CD4-positive, alpha-beta memory T cell (primary cell): ENCODE measurements around the gene HINFP. TPM values are rescaled to one million over a fixed set of nuclear protein-coding genes. Genes with fewer than 3 reads are reported as not detected.
A peak's percentile ranks its signal among the peaks of the same experiment; 100 is the strongest.
"Not testable (repeated sequence)": the region's sequence is repeated elsewhere in the genome, so short reads cannot be mapped to it uniquely, and the experiment has no call there.

Source experiments
- CTCF ChIA-PET: fragments of 350-600 bp; sonication (Branson Sonifier 250); formaldehyde crosslinking; loops from one replicate; lab custom pipeline; 2021; ENCODE audit warnings: inconsistent platforms; ENCODE audit not compliant: partially characterized antibody; lab: Charles Lee
- POLR2A ChIA-PET: fragments of 350-600 bp; sonication (Branson Sonifier 250); formaldehyde crosslinking; loops from one replicate; lab custom pipeline; 2021; ENCODE audit not compliant: partially characterized antibody; lab: Charles Lee
- DNase-seq, 5 donors: peaks; one replicate each; pipeline versions ENCODE4 v3.0.0 to v3.0.0-alpha.2; 2020 to 2022; ENCODE audit warnings: mixed read lengths in 1 of 5
- H3K27ac ChIP-seq: one replicate; pipeline ENCODE4 v1.7.0; 2013; ENCODE audit warnings: low read depth, low read length
- H3K27me3 ChIP-seq: 2 replicates; pipeline ENCODE4 v1.7.0; 2013; ENCODE audit warnings: mild to moderate bottlenecking, low read length, moderate library complexity; ENCODE audit not compliant: insufficient read depth
- H3K36me3 ChIP-seq: 2 replicates; pipeline ENCODE4 v1.7.0; 2013; ENCODE audit warnings: mild to moderate bottlenecking, low read length, moderate library complexity; ENCODE audit not compliant: insufficient read depth
- H3K4me1 ChIP-seq: 2 replicates; pipeline ENCODE4 v1.7.0; 2013; ENCODE audit warnings: mild to moderate bottlenecking, low read length, moderate library complexity; ENCODE audit not compliant: insufficient read depth
- H3K4me3 ChIP-seq, 2 donors: one replicate each; pipeline ENCODE4 v1.7.0; 2013; ENCODE audit warnings: low read length in 2 of 2, mild to moderate bottlenecking in 1 of 2
- H3K9me3 ChIP-seq, 2 donors: one replicate each; pipeline ENCODE4 v1.7.0; 2013; ENCODE audit warnings: low read length in 2 of 2, control low read depth in 1 of 2; ENCODE audit not compliant: control insufficient read depth in 1 of 2
- H3K27ac Mint-ChIP-seq, 7 donors: one replicate each; pipeline ENCODE4 v1.8.0; 2020 to 2021; ENCODE audit warnings: mixed read lengths in 7 of 7, mild to moderate bottlenecking in 6 of 7, inconsistent platforms in 3 of 7, moderate library complexity in 3 of 7
- H3K27me3 Mint-ChIP-seq, 2 donors: one replicate each; pipeline ENCODE4 v1.8.0; 2020 to 2021; ENCODE audit warnings: mixed read lengths in 2 of 2
- H3K36me3 Mint-ChIP-seq, 2 donors: one replicate each; pipeline ENCODE4 v1.8.0; 2020 to 2021; ENCODE audit warnings: mixed read lengths in 2 of 2, inconsistent platforms in 1 of 2, mild to moderate bottlenecking in 1 of 2
- H3K4me1 Mint-ChIP-seq, 4 donors: one replicate each; pipeline ENCODE4 v1.8.0; 2020 to 2021; ENCODE audit warnings: mixed read lengths in 4 of 4, mild to moderate bottlenecking in 1 of 4
- H3K4me3 Mint-ChIP-seq, 8 donors: one replicate each; pipeline ENCODE4 v1.8.0; 2020 to 2021; ENCODE audit warnings: mixed read lengths in 8 of 8, mild to moderate bottlenecking in 7 of 8, moderate library complexity in 6 of 8, inconsistent platforms in 3 of 8
- H3K9me3 Mint-ChIP-seq, 8 donors: one replicate each; pipeline ENCODE4 v1.8.0; 2020 to 2021; ENCODE audit warnings: mixed read lengths in 8 of 8, mild to moderate bottlenecking in 5 of 8, inconsistent platforms in 3 of 8, moderate library complexity in 1 of 8
- intact Hi-C: fragments of 100-400 bp; cut with micrococcal nuclease; formaldehyde crosslinking; loops from one replicate; pipeline ENCODE4 v1.15.1; 2023
- polyA plus RNA-seq, 2 donors: library from polyadenylated mRNA; unstranded; fragments of 300-500 nt; fragmentation: Illumina TruSeq; gene quantifications; one replicate each; pipeline ENCODE4 v1.2.3, GENCODE V29; 2021
- total RNA-seq, 2 experiments: library from RNA; stranded (reverse); gene quantifications; one replicate each; pipeline ENCODE4 v1.2.3, GENCODE V29; 2021

Gene HINFP
- total and polyA plus RNA-seq, 4 experiments from 2014 or later = 9.3 to 75.3 (median 43.4) TPM

GRCh38 chr11:119139276-119139675 lies 17.9 kb downstream of the HINFP start:
- H3K27ac Mint-ChIP-seq, intact Hi-C loops, H3K4me3 ChIP-seq, H3K4me1 ChIP-seq, H3K27me3 ChIP-seq, H3K36me3 Mint-ChIP-seq, H3K4me1 Mint-ChIP-seq, H3K36me3 ChIP-seq, H3K9me3 Mint-ChIP-seq, H3K4me3 Mint-ChIP-seq, H3K27ac ChIP-seq, H3K9me3 ChIP-seq, DNase-seq: not testable (repeated sequence)
- peaks cover 12% of the 10 kb centered on the region in 2 donors for H3K27me3 Mint-ChIP-seq
- ChIA-PET POLR2A (interaction anchor here (0.8 kb wide), 1 partner anchor 44 kb away, joined by 3 read pairs; a partner anchor contains a TSS), CTCF (interaction anchor here (1.0 kb wide), 1 partner anchor 42 kb away, joined by 3 read pairs; no protein-coding TSS in a partner anchor)

GRCh38 chr11:119144825-119145486 lies 23.6 kb downstream of the HINFP start:
- H3K27ac Mint-ChIP-seq = no peak overlapping the region
- no peaks in the 10 kb centered on the region for H3K9me3 Mint-ChIP-seq
- DNase-seq = peak in 3 of 5 donors; percentile 12 to 48 (median 16)
- Histone ChIP-seq H3K36me3 (no peaks in the 10 kb centered on the region), H3K9me3 (no peaks in the 10 kb centered on the region), H3K27ac (no peak overlapping the region), H3K27me3 (peaks cover 13% of the 10 kb centered on the region), H3K4me1 (peaks cover 14% of the 10 kb centered on the region), H3K4me3 (no peak overlapping the region)
- H3K36me3 Mint-ChIP-seq = no peaks in the 10 kb centered on the region
- H3K4me1 Mint-ChIP-seq = peaks cover 2 to 15% (median 9%) of the 10 kb centered on the region in 4 donors
- ChIA-PET POLR2A (interaction anchor here (1.0 kb wide), 1 partner anchor 50 kb away, joined by 3 read pairs; a partner anchor contains a TSS), CTCF (interaction anchor here (0.9 to 2.1 kb wide), 4 partner anchors 11 to 139 kb away, joined by 3 to 5 read pairs (median 4); no protein-coding TSS in a partner anchor)
- H3K4me3 Mint-ChIP-seq = no peak overlapping the region
- intact Hi-C loops = loop anchor here (10.0 kb wide), 1 partner anchor 50 kb away; no protein-coding TSS in a partner anchor
- H3K27me3 Mint-ChIP-seq = peaks cover 16 to 32% of the 10 kb centered on the region in 2 donors

DNA sequence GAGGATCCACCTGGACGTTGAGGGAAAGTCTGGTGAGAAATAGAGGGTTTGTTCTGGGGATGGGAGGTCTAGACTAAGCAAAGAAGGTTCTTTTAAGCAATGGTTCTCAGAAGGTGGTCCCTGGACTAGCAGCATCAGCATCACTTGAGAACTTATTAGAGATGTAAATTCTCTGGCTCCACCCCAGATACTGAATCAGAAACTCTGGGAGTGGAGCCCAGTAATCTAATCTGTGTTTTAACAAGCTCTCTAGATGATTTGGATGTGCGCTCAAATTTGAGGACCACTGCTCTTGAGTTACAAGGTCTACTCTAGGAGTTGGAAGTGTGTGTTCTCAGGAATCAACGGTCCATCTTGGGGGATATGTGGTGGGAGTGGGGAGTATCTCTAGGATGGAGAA lies 24.2 kb downstream of the HINFP start:
- Mint-ChIP-seq H3K4me3 (no peak overlapping the region), H3K27me3 (peaks cover 16 to 32% of the 10 kb centered on the region in 2 donors)

DNA sequence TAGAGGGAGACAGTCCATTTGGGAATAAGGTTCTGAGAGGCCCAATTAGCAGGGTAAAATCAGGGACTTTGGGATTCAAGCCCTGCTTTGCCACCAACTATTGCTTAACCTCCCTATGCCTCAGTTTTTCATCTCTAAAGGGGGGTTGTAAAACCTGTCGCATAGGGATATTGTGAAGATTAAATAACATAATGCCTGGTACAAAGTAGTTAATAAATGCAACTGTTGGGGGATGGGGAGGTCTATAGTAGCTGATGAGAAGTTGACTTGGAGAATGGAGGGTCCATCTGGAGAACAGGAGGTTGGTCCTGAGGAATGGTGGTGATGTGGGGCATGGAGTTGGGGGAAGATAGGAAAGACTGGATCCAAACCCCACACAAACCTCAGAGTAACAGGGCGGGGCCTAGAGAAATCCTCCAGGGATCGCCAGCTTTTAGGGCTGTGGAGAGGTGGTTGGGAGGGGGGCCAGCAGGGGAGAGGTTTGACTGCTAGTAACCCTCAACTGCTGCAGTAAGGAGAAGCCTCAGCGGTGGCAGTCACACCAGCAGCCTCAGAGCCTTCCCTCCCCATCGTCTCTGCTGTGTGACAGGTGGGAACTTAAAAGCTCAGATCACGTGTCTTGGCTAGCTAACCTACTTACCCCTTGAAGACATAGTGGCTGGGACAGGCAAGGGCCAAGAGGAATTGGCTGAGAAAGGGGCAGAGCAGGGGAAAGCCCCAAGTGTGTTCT lies 26.4 kb downstream of the HINFP start:
- Histone ChIP-seq H3K27ac (no peak overlapping the region), H3K9me3 (no peaks in the 10 kb centered on the region), H3K36me3 (no peaks in the 10 kb centered on the region), H3K4me3 (no peak overlapping the region), H3K4me1 (peaks cover 14% of the 10 kb centered on the region), H3K27me3 (peaks cover 13% of the 10 kb centered on the region)
- POLR2A ChIA-PET = interaction anchor here (1.5 to 2.9 kb wide), 2 partner anchors 26 to 46 kb away, joined by 7 to 10 read pairs; partner anchors contain the start of genes DPAGT1 and HINFP
- peaks cover 15 to 32% of the 10 kb centered on the region in 2 donors for H3K27me3 Mint-ChIP-seq
- intact Hi-C loops = loop anchor here (2.0 to 10.0 kb wide), 2 partner anchors 47 to 53 kb away; a partner anchor contains a TSS
- no peaks in the 10 kb centered on the region for H3K9me3 Mint-ChIP-seq
- H3K36me3 Mint-ChIP-seq = no peaks in the 10 kb centered on the region
- CTCF ChIA-PET = interaction anchor here (0.9 kb wide), 1 partner anchor 21 kb away, joined by 3 read pairs; the partner anchor contains the start of gene NLRX1
- no peak for DNase-seq
- peak overlapping the region; percentile 53 to 85 (median 78) for H3K4me3 Mint-ChIP-seq
- H3K4me1 Mint-ChIP-seq = peaks cover 2 to 15% (median 9%) of the 10 kb centered on the region in 4 donors
- H3K27ac Mint-ChIP-seq = peak overlapping the region in 1 of 7 donors; percentile 33

More for the DNA sequence above, 24.2 kb downstream of the HINFP start:
- no peak for DNase-seq
- ChIA-PET POLR2A (no interaction called here), CTCF (interaction anchor here (0.7 to 1.5 kb wide), 5 partner anchors 9 to 139 kb away, joined by 3 to 4 read pairs (median 4); partner anchors contain the start of gene HINFP)
- Mint-ChIP-seq H3K4me1 (peaks cover 2 to 15% (median 9%) of the 10 kb centered on the region in 4 donors), H3K9me3 (no peaks in the 10 kb centered on the region), H3K36me3 (no peaks in the 10 kb centered on the region), H3K27ac (no peak overlapping the region)
- intact Hi-C loops = loop anchor here (10.0 kb wide), 1 partner anchor 49 kb away; no protein-coding TSS in a partner anchor
- H3K36me3 ChIP-seq = no peaks in the 10 kb centered on the region
- H3K4me1 ChIP-seq = peaks cover 14% of the 10 kb centered on the region
- H3K27me3 ChIP-seq = peaks cover 13% of the 10 kb centered on the region
- H3K4me3 ChIP-seq = no peak overlapping the region
- no peaks in the 10 kb centered on the region for H3K9me3 ChIP-seq
- no peak overlapping the region for H3K27ac ChIP-seq

GRCh38 chr11:119148720-119149017 lies 27.3 kb downstream of the HINFP start:
- ChIA-PET POLR2A (interaction anchor here (1.0 to 2.9 kb wide), 5 partner anchors 20 to 83 kb away, joined by 3 to 10 read pairs (median 6); partner anchors contain the start of genes DPAGT1, HINFP and NLRX1), CTCF (interaction anchor here (0.9 kb wide), 1 partner anchor 20 kb away, joined by 3 read pairs; the partner anchor contains the start of gene NLRX1)
- H3K27ac ChIP-seq = no peak overlapping the region
- H3K4me3 ChIP-seq = peak overlapping the region in 1 of 2 donors; percentile 12
- Mint-ChIP-seq H3K36me3 (no peaks in the 10 kb centered on the region), H3K27me3 (peaks cover 10 to 33% of the 10 kb centered on the region in 2 donors), H3K4me1 (peaks cover 2 to 15% (median 9%) of the 10 kb centered on the region in 4 donors), H3K27ac (no peak overlapping the region), H3K4me3 (peak overlapping the region; percentile 77 to 85 (median 80)), H3K9me3 (no peaks in the 10 kb centered on the region)
- no peaks in the 10 kb centered on the region for H3K9me3 ChIP-seq
- no peaks in the 10 kb centered on the region for H3K36me3 ChIP-seq
- H3K27me3 ChIP-seq = peaks cover 13% of the 10 kb centered on the region
- H3K4me1 ChIP-seq = peaks cover 14% of the 10 kb centered on the region
- intact Hi-C loops = loop anchor here (2.0 to 10.0 kb wide), 2 partner anchors 46 to 54 kb away; a partner anchor contains a TSS
- DNase-seq = no peak

GRCh38 chr11:119149018-119149785 lies 27.8 kb downstream of the HINFP start, which contains the start of gene ABCG4:
Gene ABCG4, plus strand, starts transcription at chr11:119149052. Its CDS starts 914 bp downstream, at chr11:119149966.
- intact Hi-C loops = loop anchor here (2.0 to 10.0 kb wide), 2 partner anchors 46 to 54 kb away; a partner anchor contains a TSS
- Mint-ChIP-seq H3K9me3 (no peaks in the 10 kb centered on the region), H3K4me1 (peaks cover 2 to 15% (median 9%) of the 10 kb centered on the region in 4 donors), H3K27ac (peak within 1 kb of the TSS in 1 of 7 donors; percentile 33), H3K36me3 (no peaks in the 10 kb centered on the region), H3K4me3 (peak within 1 kb of the TSS; percentile 77 to 85 (median 80)), H3K27me3 (peaks cover 8 to 31% of the 10 kb centered on the region in 2 donors)
- no peak within 1 kb of the TSS for H3K27ac ChIP-seq
- DNase-seq = peak in 4 of 5 donors; percentile 11 to 30 (median 21)
- peak within 1 kb of the TSS in 1 of 2 donors; percentile 12 for H3K4me3 ChIP-seq
- ChIA-PET POLR2A (interaction anchor here (1.0 to 2.9 kb wide), 5 partner anchors 20 to 84 kb away, joined by 3 to 10 read pairs (median 6); partner anchors contain the start of genes DPAGT1, HINFP and NLRX1), CTCF (interaction anchor here (0.9 kb wide), 1 partner anchor 20 kb away, joined by 3 read pairs; the partner anchor contains the start of gene NLRX1)
- H3K27me3 ChIP-seq = peaks cover 13% of the 10 kb centered on the region
- no peaks in the 10 kb centered on the region for H3K36me3 ChIP-seq
- peaks cover 14% of the 10 kb centered on the region for H3K4me1 ChIP-seq
- no peaks in the 10 kb centered on the region for H3K9me3 ChIP-seq
